Vagina (tissue), 2 donors: ENCODE results near the gene ZNF467. TPM values are rescaled to one million over a fixed set of nuclear protein-coding genes. Genes with fewer than 3 reads are reported as not detected.

Experiments used
- DNase-seq, 2 donors: peaks; one replicate each; pipeline ENCODE4 v3.0.0-alpha.2; 2017; ENCODE audit errors: extremely low spot score in 2 of 2
- H3K27ac ChIP-seq: fragments of 200-600 bp; sonication (generic); one replicate; pipeline ENCODE4 v1.5.1; 2019
- H3K27me3 ChIP-seq: fragments of 200-600 bp; sonication (generic); one replicate; pipeline ENCODE4 v1.5.1; 2019
- H3K36me3 ChIP-seq, 2 donors: fragments of 200-600 bp; sonication (generic); one replicate each; pipeline ENCODE4 v1.5.1; 2017 to 2019
- H3K4me1 ChIP-seq: fragments of 200-600 bp; sonication (generic); one replicate; pipeline ENCODE4 v1.5.1; 2019
- H3K4me3 ChIP-seq, 2 donors: fragments of 200-600 bp; sonication (generic); 1 replicate in 1 of 2; 2 replicates in 1 of 2; pipeline ENCODE4 v1.5.1; 2016 to 2019
- H3K9me3 ChIP-seq: fragments of 200-600 bp; sonication (generic); one replicate; pipeline ENCODE4 v1.5.1; 2019
- CTCF ChIP-seq, 3 experiments: fragments of 450-650 bp in 2 of 3; fragments of 200-600 bp in 1 of 3; sonication (generic) in 1 of 3; IDR thresholded peaks; one replicate each; pipeline ENCODE4 v1.5.1; 2017 to 2019; ENCODE audit warnings: antibody characterized with exemption in 3 of 3, mild to moderate bottlenecking in 2 of 3, moderate library complexity in 2 of 3
- POLR2A ChIP-seq, 2 donors: fragments of 450-650 bp; IDR thresholded peaks; one replicate each; pipeline ENCODE4 v1.6.1; 2017; ENCODE audit warnings: antibody characterized with exemption in 2 of 2, mild to moderate bottlenecking in 2 of 2, moderate library complexity in 2 of 2
- POLR2AphosphoS5 ChIP-seq, 2 donors: sonication (generic); formaldehyde crosslinking; IDR thresholded peaks; one replicate each; pipeline ENCODE4 v1.9.0; 2017; ENCODE audit warnings: antibody characterized with exemption in 2 of 2, mild to moderate bottlenecking in 2 of 2, low read depth in 1 of 2; ENCODE audit not compliant: insufficient read depth in 1 of 2
- intact Hi-C: fragments of 100-400 bp; cut with DNase I; formaldehyde crosslinking; loops from one replicate; pipeline ENCODE4 v1.15.1; 2023
- total RNA-seq: library from RNA; depleted of rRNA; stranded (reverse); fragments of >200 nt; gene quantifications from one replicate; pipeline ENCODE4 v1.2.3, GENCODE V29; 2016

Gene ZNF467
- total RNA-seq, 1 donor from 2014 or later, result 13.3 TPM

GRCh38 chr7:149761307-149761706 lies 12.1 kb downstream of the ZNF467 start:
- H3K27ac ChIP-seq, result no peak overlapping the region
- TF ChIP-seq CTCF (IDR thresholded peaks at IDR 0.05) (no peak), POLR2AphosphoS5 (IDR thresholded peaks at IDR 0.05; ENCODE audit: insufficient read depth in 1 of 2, low read depth in 1 of 2) (no peak), POLR2A (IDR thresholded peaks at IDR 0.05) (no peak)
- intact Hi-C loops, result no loop called here
- no peak for DNase-seq
- no peaks in the 10 kb centered on the region for H3K4me1 ChIP-seq
- no peaks in the 10 kb centered on the region for H3K9me3 ChIP-seq
- H3K36me3 ChIP-seq, result no peaks in the 10 kb centered on the region
- H3K27me3 ChIP-seq, result no peaks in the 10 kb centered on the region
- H3K4me3 ChIP-seq, result no peak overlapping the region

- H3K36me3 ChIP-seq, result no peaks in the 10 kb centered on the region
- no peak overlapping the region for H3K27ac ChIP-seq
- H3K9me3 ChIP-seq, result no peaks in the 10 kb centered on the region
- no peak overlapping the region for H3K4me3 ChIP-seq
- intact Hi-C loops, result no loop called here
- no peak for DNase-seq
- no peaks in the 10 kb centered on the region for H3K27me3 ChIP-seq
- no peaks in the 10 kb centered on the region for H3K4me1 ChIP-seq
- TF ChIP-seq CTCF (IDR thresholded peaks at IDR 0.05) (no peak), POLR2A (IDR thresholded peaks at IDR 0.05) (no peak), POLR2AphosphoS5 (IDR thresholded peaks at IDR 0.05; ENCODE audit: insufficient read depth in 1 of 2, low read depth in 1 of 2) (no peak)
These were observed 12.8 kb downstream of the ZNF467 start for GRCh38 chr7:149760538-149760937.

GRCh38 chr7:149759093-149759860 lies 14.1 kb downstream of the ZNF467 start:
- Histone ChIP-seq H3K9me3 (no peaks in the 10 kb centered on the region), H3K4me1 (no peaks in the 10 kb centered on the region), H3K27me3 (no peaks in the 10 kb centered on the region), H3K27ac (no peak overlapping the region), H3K36me3 (no peaks in the 10 kb centered on the region), H3K4me3 (no peak overlapping the region)
- TF ChIP-seq POLR2AphosphoS5 (IDR thresholded peaks at IDR 0.05; ENCODE audit: insufficient read depth in 1 of 2, low read depth in 1 of 2), result no peak
- intact Hi-C loops, result no loop called here
- DNase-seq, result no peak

- Histone ChIP-seq H3K4me1 (no peaks in the 10 kb centered on the region), H3K4me3 (no peak overlapping the region), H3K9me3 (no peaks in the 10 kb centered on the region), H3K36me3 (no peaks in the 10 kb centered on the region), H3K27me3 (no peaks in the 10 kb centered on the region), H3K27ac (no peak overlapping the region)
- no peak for DNase-seq
- intact Hi-C loops, result no loop called here
- TF ChIP-seq POLR2AphosphoS5 (IDR thresholded peaks at IDR 0.05; ENCODE audit: insufficient read depth in 1 of 2, low read depth in 1 of 2) (no peak), CTCF (IDR thresholded peaks at IDR 0.05) (no peak), POLR2A (IDR thresholded peaks at IDR 0.05) (no peak)
These were observed 19.8 kb downstream of the ZNF467 start for GRCh38 chr7:149753375-149754233.

- H3K4me1 ChIP-seq, result no peaks in the 10 kb centered on the region
- no peaks in the 10 kb centered on the region for H3K9me3 ChIP-seq
- no peak overlapping the region for H3K4me3 ChIP-seq
- intact Hi-C loops, result no loop called here
- no peaks in the 10 kb centered on the region for H3K36me3 ChIP-seq
- H3K27ac ChIP-seq, result no peak overlapping the region
- TF ChIP-seq POLR2A (IDR thresholded peaks at IDR 0.05), result no peak
- no peak for TF ChIP-seq CTCF (IDR thresholded peaks at IDR 0.05)
- TF ChIP-seq POLR2AphosphoS5 (IDR thresholded peaks at IDR 0.05; ENCODE audit: insufficient read depth in 1 of 2, low read depth in 1 of 2), result no peak
- H3K27me3 ChIP-seq, result no peaks in the 10 kb centered on the region
- no peak for DNase-seq
These were observed 20.7 kb downstream of the ZNF467 start for GRCh38 chr7:149752646-149753045.
